Measurements from ENCODE around the gene NPFFR1. TPM values are rescaled to one million over a fixed set of nuclear protein-coding genes. Genes with fewer than 3 reads are reported as not detected.

The NPFFR1 gene
- total and polyA plus RNA-seq, 10 of the 15 experiments (the other 5 are each of a cell fraction or from before 2014, with no cell fraction given) = 0.03 TPM; not detected in 9

DNA sequence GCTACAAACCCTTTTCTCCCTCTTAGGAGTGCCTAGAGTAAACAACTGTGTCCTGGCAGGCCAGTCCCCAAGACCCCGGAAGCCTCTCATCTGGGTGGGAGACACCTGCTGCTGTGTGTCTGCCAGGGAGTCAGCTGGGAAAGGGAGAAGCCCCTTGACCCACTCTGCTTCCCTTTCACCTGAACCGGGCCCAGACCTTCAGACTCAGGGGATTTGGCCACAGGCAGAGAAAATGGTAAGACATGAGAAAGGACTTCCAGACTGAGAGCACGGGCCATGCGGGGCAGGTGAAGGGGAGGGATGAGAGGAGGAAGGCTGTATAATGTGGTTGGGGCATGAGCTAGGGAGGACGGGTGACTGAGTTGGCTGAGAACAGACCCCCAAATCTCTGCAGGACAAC is 36.0 kb upstream of the NPFFR1 start:
- ChIA-PET CTCF (interaction anchor here (0.8 to 2.7 kb wide), 5 partner anchors 12 to 55 kb away, joined by 3 to 9 read pairs (median 4); no protein-coding TSS in a partner anchor), RAD21 (ENCODE audit: unreplicated experiment) (interaction anchor here (2.3 kb wide), 1 partner anchor 35 kb away, joined by 6 read pairs; no protein-coding TSS in a partner anchor), POLR2A (no interaction called here), SMC1A (ENCODE audit: uncharacterized antibody, unreplicated experiment) (interaction anchor here (0.8 to 2.1 kb wide), 2 partner anchors 11 to 98 kb away, joined by 4 to 7 read pairs; no protein-coding TSS in a partner anchor)
- no peaks in the 10 kb centered on the region for H3K9me3 ChIP-seq (replicated peaks; ENCODE audit: control insufficient read depth, insufficient read depth, low read length)
- TF ChIP-seq, protein P1, sequence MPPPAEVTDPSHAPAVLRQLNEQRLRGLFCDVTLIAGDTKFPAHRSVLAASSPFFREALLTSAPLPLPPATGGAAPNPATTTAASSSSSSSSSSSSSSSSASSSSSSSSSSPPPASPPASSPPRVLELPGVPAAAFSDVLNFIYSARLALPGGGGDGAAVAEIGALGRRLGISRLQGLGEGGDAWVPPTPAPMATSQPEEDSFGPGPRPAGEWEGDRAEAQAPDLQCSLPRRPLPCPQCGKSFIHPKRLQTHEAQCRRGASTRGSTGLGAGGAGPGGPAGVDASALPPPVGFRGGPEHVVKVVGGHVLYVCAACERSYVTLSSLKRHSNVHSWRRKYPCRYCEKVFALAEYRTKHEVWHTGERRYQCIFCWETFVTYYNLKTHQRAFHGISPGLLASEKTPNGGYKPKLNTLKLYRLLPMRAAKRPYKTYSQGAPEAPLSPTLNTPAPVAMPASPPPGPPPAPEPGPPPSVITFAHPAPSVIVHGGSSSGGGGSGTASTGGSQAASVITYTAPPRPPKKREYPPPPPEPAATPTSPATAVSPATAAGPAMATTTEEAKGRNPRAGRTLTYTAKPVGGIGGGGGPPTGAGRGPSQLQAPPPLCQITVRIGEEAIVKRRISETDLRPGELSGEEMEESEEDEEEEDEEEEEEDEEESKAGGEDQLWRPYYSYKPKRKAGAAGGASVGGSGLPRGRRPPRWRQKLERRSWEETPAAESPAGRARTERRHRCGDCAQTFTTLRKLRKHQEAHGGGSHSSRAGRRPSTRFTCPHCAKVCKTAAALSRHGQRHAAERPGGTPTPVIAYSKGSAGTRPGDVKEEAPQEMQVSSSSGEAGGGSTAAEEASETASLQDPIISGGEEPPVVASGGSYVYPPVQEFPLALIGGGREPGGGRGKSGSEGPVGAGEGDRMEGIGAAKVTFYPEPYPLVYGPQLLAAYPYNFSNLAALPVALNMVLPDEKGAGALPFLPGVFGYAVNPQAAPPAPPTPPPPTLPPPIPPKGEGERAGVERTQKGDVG (CRISPR knock-in tag; IDR thresholded peaks at IDR 0.05) = no peak
- TF ChIP-seq TCF3 (IDR thresholded peaks at IDR 0.05; ENCODE audit: borderline replicate concordance, insufficient read depth, low read depth, low read length) = no peak
- TF ChIP-seq, protein P2, sequence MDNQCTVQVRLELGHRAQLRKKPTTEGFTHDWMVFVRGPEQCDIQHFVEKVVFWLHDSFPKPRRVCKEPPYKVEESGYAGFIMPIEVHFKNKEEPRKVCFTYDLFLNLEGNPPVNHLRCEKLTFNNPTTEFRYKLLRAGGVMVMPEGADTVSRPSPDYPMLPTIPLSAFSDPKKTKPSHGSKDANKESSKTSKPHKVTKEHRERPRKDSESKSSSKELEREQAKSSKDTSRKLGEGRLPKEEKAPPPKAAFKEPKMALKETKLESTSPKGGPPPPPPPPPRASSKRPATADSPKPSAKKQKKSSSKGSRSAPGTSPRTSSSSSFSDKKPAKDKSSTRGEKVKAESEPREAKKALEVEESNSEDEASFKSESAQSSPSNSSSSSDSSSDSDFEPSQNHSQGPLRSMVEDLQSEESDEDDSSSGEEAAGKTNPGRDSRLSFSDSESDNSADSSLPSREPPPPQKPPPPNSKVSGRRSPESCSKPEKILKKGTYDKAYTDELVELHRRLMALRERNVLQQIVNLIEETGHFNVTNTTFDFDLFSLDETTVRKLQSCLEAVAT (IDR thresholded peaks at IDR 0.05) = no peak
- TF ChIP-seq, protein P3, sequence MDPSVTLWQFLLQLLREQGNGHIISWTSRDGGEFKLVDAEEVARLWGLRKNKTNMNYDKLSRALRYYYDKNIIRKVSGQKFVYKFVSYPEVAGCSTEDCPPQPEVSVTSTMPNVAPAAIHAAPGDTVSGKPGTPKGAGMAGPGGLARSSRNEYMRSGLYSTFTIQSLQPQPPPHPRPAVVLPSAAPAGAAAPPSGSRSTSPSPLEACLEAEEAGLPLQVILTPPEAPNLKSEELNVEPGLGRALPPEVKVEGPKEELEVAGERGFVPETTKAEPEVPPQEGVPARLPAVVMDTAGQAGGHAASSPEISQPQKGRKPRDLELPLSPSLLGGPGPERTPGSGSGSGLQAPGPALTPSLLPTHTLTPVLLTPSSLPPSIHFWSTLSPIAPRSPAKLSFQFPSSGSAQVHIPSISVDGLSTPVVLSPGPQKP (IDR thresholded peaks at IDR 0.05; ENCODE audit: low read depth, low read length) = no peak
- no peak for TF ChIP-seq ZNF384 (IDR thresholded peaks at IDR 0.05; ENCODE audit: borderline replicate concordance, low read depth, low read length)
- TF ChIP-seq MYC (IDR thresholded peaks at IDR 0.05; ENCODE audit: insufficient read depth, insufficient read length, insufficient replicate concordance, low read length, severe bottlenecking) = no peak
- no peak for TF ChIP-seq PAX5 (IDR thresholded peaks at IDR 0.05; ENCODE audit: borderline replicate concordance, low read depth, low read length)
- H3K4me3 ChIP-seq = no peak overlapping the region
- H3K36me3 ChIP-seq (ENCODE audit: control insufficient read depth in 2 of 2, insufficient read depth in 2 of 2, low read length in 1 of 2) = peaks cover 0 to 12% of the 10 kb centered on the region in 2 experiments; a peak in 3 of 4 replicates
- H3K4me2 ChIP-seq (ENCODE audit: control insufficient read depth, insufficient read depth) = no peak overlapping the region
- 70% methylated on average over 5 of the region's 5 CpGs for WGBS (ENCODE audit: insufficient coverage, insufficient replicate concordance, low lambda C conversion rate, missing lambda C conversion rate)
- peaks cover 18% of the 10 kb centered on the region for H3K4me1 ChIP-seq (ENCODE audit: control insufficient read depth, insufficient read depth, low read length)
- no peak overlapping the region for H3K9ac ChIP-seq (ENCODE audit: control insufficient read depth, insufficient read depth, low read length)
- ATAC-seq (no peak), FAIRE-seq (no peak), DNase-seq (ENCODE audit: low read depth, low spot score) (no peak)
- intact Hi-C loops (cut with micrococcal nuclease; ENCODE audit: unreplicated experiment) (no loop called here), in situ Hi-C loops (cut with MboI) (no loop called here)
- no peak overlapping the region for H2AFZ ChIP-seq (ENCODE audit: control insufficient read depth, low read depth, low read length)
- BruUV-seq (replicated peaks) = no TSS peak
- no peak overlapping the region for H3K27ac ChIP-seq (ENCODE audit: control insufficient read depth, insufficient read depth)
- H3K79me2 ChIP-seq (ENCODE audit: control insufficient read depth, insufficient read depth, low read length) = no peaks in the 10 kb centered on the region
- no peaks in the 10 kb centered on the region for H3K27me3 ChIP-seq (replicated peaks in 1 of 2; ENCODE audit: control insufficient read depth in 2 of 2, insufficient read depth in 2 of 2, low read length in 1 of 2)
- H4K20me1 ChIP-seq (ENCODE audit: control insufficient read depth, insufficient read depth) = no peaks in the 10 kb centered on the region
